Measurements from ENCODE around the gene SYNPO2.

The SYNPO2 gene

GRCh38 chr4:119034276-119035008 lies 145.8 kb downstream of the SYNPO2 start:
- no CpG with 5 or more reads among the region's 4 CpGs for WGBS (ENCODE audit: extremely low coverage, insufficient coverage, low lambda C conversion rate)
- Histone ChIP-seq H4K8ac (ENCODE audit: low read depth, low read length) (no peak overlapping the region), H3K79me1 (ENCODE audit: low read length) (no peaks in the 10 kb centered on the region)

GRCh38 chr4:119035951-119036737 lies 147.5 kb downstream of the SYNPO2 start:
- H3K4me1 ChIP-seq (ENCODE audit: control insufficient read depth, low read depth, low read length), result no peaks in the 10 kb centered on the region
- no peak overlapping the region for H2BK120ac ChIP-seq (ENCODE audit: low read depth, low read length)
- no peaks in the 10 kb centered on the region for H3K36me3 ChIP-seq (ENCODE audit: control insufficient read depth, insufficient read depth, low read length)
- H3K18ac ChIP-seq (ENCODE audit: low read length), result peak overlapping the region; percentile 71
- no peaks in the 10 kb centered on the region for H3K79me2 ChIP-seq (ENCODE audit: control insufficient read depth, insufficient read depth, low read length)
- no peak overlapping the region for H3K4me3 ChIP-seq (ENCODE audit: low read length)
- H3K4me2 ChIP-seq (ENCODE audit: low read length), result no peak overlapping the region
- no peak overlapping the region for H3K4ac ChIP-seq (ENCODE audit: low read depth, low read length)
- H4K8ac ChIP-seq (ENCODE audit: low read depth, low read length), result no peak overlapping the region
- H2BK15ac ChIP-seq (replicated peaks; ENCODE audit: low read depth), result peak overlapping the region; percentile 57
- H3K27ac ChIP-seq (ENCODE audit: low read depth, low read length), result no peak overlapping the region
- H3K23ac ChIP-seq (ENCODE audit: low read length), result no peak overlapping the region
- H3K27me3 ChIP-seq (ENCODE audit: insufficient read depth, low read length, poor library complexity), result no peaks in the 10 kb centered on the region
- no peak for DNase-seq
- H3K56ac ChIP-seq (ENCODE audit: low read length), result no peak overlapping the region
- no peak overlapping the region for H3K9ac ChIP-seq (ENCODE audit: low read length)
- no peak overlapping the region for H4K5ac ChIP-seq (ENCODE audit: low read length)
- no peaks in the 10 kb centered on the region for H3K79me1 ChIP-seq (ENCODE audit: low read length)
- no CpG with 5 or more reads among the region's 8 CpGs for WGBS (ENCODE audit: extremely low coverage, insufficient coverage, low lambda C conversion rate)
- H2AK5ac ChIP-seq (ENCODE audit: low read length), result no peak overlapping the region
- no peak overlapping the region for H2BK5ac ChIP-seq (ENCODE audit: low read length)

More at GRCh38 chr4:119034276-119035008, 145.8 kb downstream of the SYNPO2 start:
- no peak overlapping the region for H2BK5ac ChIP-seq (ENCODE audit: low read length)
- H3K4me2 ChIP-seq (ENCODE audit: low read length), result no peak overlapping the region
- H3K18ac ChIP-seq (ENCODE audit: low read length), result no peak overlapping the region
- H3K23ac ChIP-seq (ENCODE audit: low read length), result no peak overlapping the region
- no peak overlapping the region for H3K4ac ChIP-seq (ENCODE audit: low read depth, low read length)
- no peak overlapping the region for H2AK5ac ChIP-seq (ENCODE audit: low read length)
- peak; percentile 76 for DNase-seq
- no peak overlapping the region for H2BK120ac ChIP-seq (ENCODE audit: low read depth, low read length)
- H3K27me3 ChIP-seq (ENCODE audit: insufficient read depth, low read length, poor library complexity), result no peaks in the 10 kb centered on the region
- H3K56ac ChIP-seq (ENCODE audit: low read length), result no peak overlapping the region
- no peaks in the 10 kb centered on the region for H3K79me2 ChIP-seq (ENCODE audit: control insufficient read depth, insufficient read depth, low read length)
- no peak overlapping the region for H4K5ac ChIP-seq (ENCODE audit: low read length)
- no peak overlapping the region for H3K4me3 ChIP-seq (ENCODE audit: low read length)
- no peak overlapping the region for H3K9ac ChIP-seq (ENCODE audit: low read length)
- H2BK15ac ChIP-seq (replicated peaks; ENCODE audit: low read depth), result no peak overlapping the region
- H3K27ac ChIP-seq (ENCODE audit: low read depth, low read length), result no peak overlapping the region
- no peaks in the 10 kb centered on the region for H3K4me1 ChIP-seq (ENCODE audit: control insufficient read depth, low read depth, low read length)
- no peaks in the 10 kb centered on the region for H3K36me3 ChIP-seq (ENCODE audit: control insufficient read depth, insufficient read depth, low read length)

- Histone ChIP-seq H3K79me2 (ENCODE audit: control insufficient read depth, insufficient read depth, low read length) (no peaks in the 10 kb centered on the region), H3K23ac (ENCODE audit: low read length) (no peak overlapping the region), H3K18ac (ENCODE audit: low read length) (no peak overlapping the region), H2BK5ac (ENCODE audit: low read length) (no peak overlapping the region), H4K8ac (ENCODE audit: low read depth, low read length) (no peak overlapping the region), H3K36me3 (ENCODE audit: control insufficient read depth, insufficient read depth, low read length) (no peaks in the 10 kb centered on the region), H4K5ac (ENCODE audit: low read length) (no peak overlapping the region), H3K27me3 (ENCODE audit: insufficient read depth, low read length, poor library complexity) (no peaks in the 10 kb centered on the region), H3K27ac (ENCODE audit: low read depth, low read length) (no peak overlapping the region), H3K4me3 (ENCODE audit: low read length) (no peak overlapping the region), H3K56ac (ENCODE audit: low read length) (no peak overlapping the region), H3K9ac (ENCODE audit: low read length) (no peak overlapping the region), H2AK5ac (ENCODE audit: low read length) (no peak overlapping the region), H3K4ac (ENCODE audit: low read depth, low read length) (no peak overlapping the region), H2BK15ac (replicated peaks; ENCODE audit: low read depth) (no peak overlapping the region), H2BK120ac (ENCODE audit: low read depth, low read length) (no peak overlapping the region), H3K4me2 (ENCODE audit: low read length) (no peak overlapping the region), H3K79me1 (ENCODE audit: low read length) (no peaks in the 10 kb centered on the region), H3K4me1 (ENCODE audit: control insufficient read depth, low read depth, low read length) (no peaks in the 10 kb centered on the region)
- no peak for DNase-seq
- no CpG with 5 or more reads among the region's 1 CpG for WGBS (ENCODE audit: extremely low coverage, insufficient coverage, low lambda C conversion rate)
Measured at GRCh38 chr4:119037709-119038108, 149.1 kb downstream of the SYNPO2 start.

GRCh38 chr4:119038116-119038841 lies 149.6 kb downstream of the SYNPO2 start:
- no peak overlapping the region for H3K4ac ChIP-seq (ENCODE audit: low read depth, low read length)
- WGBS (ENCODE audit: extremely low coverage, insufficient coverage, low lambda C conversion rate), result no CpG with 5 or more reads among the region's 5 CpGs

GRCh38 chr4:119039160-119039559 lies 150.5 kb downstream of the SYNPO2 start:
- no CpG with 5 or more reads among the region's 1 CpG for WGBS (ENCODE audit: extremely low coverage, insufficient coverage, low lambda C conversion rate)
- DNase-seq, result no peak
- Histone ChIP-seq H3K4me2 (ENCODE audit: low read length) (no peak overlapping the region), H3K18ac (ENCODE audit: low read length) (no peak overlapping the region), H3K9ac (ENCODE audit: low read length) (no peak overlapping the region), H3K4me1 (ENCODE audit: control insufficient read depth, low read depth, low read length) (no peaks in the 10 kb centered on the region), H3K56ac (ENCODE audit: low read length) (no peak overlapping the region), H3K36me3 (ENCODE audit: control insufficient read depth, insufficient read depth, low read length) (no peaks in the 10 kb centered on the region), H3K27ac (ENCODE audit: low read depth, low read length) (no peak overlapping the region), H3K79me1 (ENCODE audit: low read length) (no peaks in the 10 kb centered on the region), H2BK120ac (ENCODE audit: low read depth, low read length) (no peak overlapping the region), H4K5ac (ENCODE audit: low read length) (no peak overlapping the region), H3K4ac (ENCODE audit: low read depth, low read length) (no peak overlapping the region), H2AK5ac (ENCODE audit: low read length) (no peak overlapping the region), H2BK15ac (replicated peaks; ENCODE audit: low read depth) (no peak overlapping the region), H3K27me3 (ENCODE audit: insufficient read depth, low read length, poor library complexity) (no peaks in the 10 kb centered on the region), H3K23ac (ENCODE audit: low read length) (no peak overlapping the region), H2BK5ac (ENCODE audit: low read length) (no peak overlapping the region), H3K4me3 (ENCODE audit: low read length) (no peak overlapping the region), H3K79me2 (ENCODE audit: control insufficient read depth, insufficient read depth, low read length) (no peaks in the 10 kb centered on the region), H4K8ac (ENCODE audit: low read depth, low read length) (no peak overlapping the region)

More at GRCh38 chr4:119038116-119038841, 149.6 kb downstream of the SYNPO2 start:
- Histone ChIP-seq H3K27me3 (ENCODE audit: insufficient read depth, low read length, poor library complexity) (no peaks in the 10 kb centered on the region), H4K5ac (ENCODE audit: low read length) (no peak overlapping the region), H4K8ac (ENCODE audit: low read depth, low read length) (no peak overlapping the region), H2AK5ac (ENCODE audit: low read length) (no peak overlapping the region), H3K79me2 (ENCODE audit: control insufficient read depth, insufficient read depth, low read length) (no peaks in the 10 kb centered on the region), H2BK120ac (ENCODE audit: low read depth, low read length) (no peak overlapping the region), H3K4me2 (ENCODE audit: low read length) (no peak overlapping the region), H3K18ac (ENCODE audit: low read length) (no peak overlapping the region), H2BK5ac (ENCODE audit: low read length) (no peak overlapping the region), H3K27ac (ENCODE audit: low read depth, low read length) (no peak overlapping the region), H3K4me3 (ENCODE audit: low read length) (no peak overlapping the region), H3K9ac (ENCODE audit: low read length) (no peak overlapping the region), H3K36me3 (ENCODE audit: control insufficient read depth, insufficient read depth, low read length) (no peaks in the 10 kb centered on the region), H3K23ac (ENCODE audit: low read length) (no peak overlapping the region), H3K56ac (ENCODE audit: low read length) (no peak overlapping the region), H3K4me1 (ENCODE audit: control insufficient read depth, low read depth, low read length) (no peaks in the 10 kb centered on the region), H2BK15ac (replicated peaks; ENCODE audit: low read depth) (no peak overlapping the region), H3K79me1 (ENCODE audit: low read length) (no peaks in the 10 kb centered on the region)
- DNase-seq, result no peak
